NCI-H226 (cell line): Measurements from ENCODE around the gene DNAJB1.
A peak's percentile ranks its signal among the peaks of the same experiment; 100 is the strongest.
"Not testable (repeated sequence)": the region's sequence is repeated elsewhere in the genome, so short reads cannot be mapped to it uniquely, and the experiment has no call there.

Experiments
- DNase-seq: peaks from one replicate; pipeline ENCODE4 v3.0.0-alpha.2; 2015

The DNAJB1 gene

DNA sequence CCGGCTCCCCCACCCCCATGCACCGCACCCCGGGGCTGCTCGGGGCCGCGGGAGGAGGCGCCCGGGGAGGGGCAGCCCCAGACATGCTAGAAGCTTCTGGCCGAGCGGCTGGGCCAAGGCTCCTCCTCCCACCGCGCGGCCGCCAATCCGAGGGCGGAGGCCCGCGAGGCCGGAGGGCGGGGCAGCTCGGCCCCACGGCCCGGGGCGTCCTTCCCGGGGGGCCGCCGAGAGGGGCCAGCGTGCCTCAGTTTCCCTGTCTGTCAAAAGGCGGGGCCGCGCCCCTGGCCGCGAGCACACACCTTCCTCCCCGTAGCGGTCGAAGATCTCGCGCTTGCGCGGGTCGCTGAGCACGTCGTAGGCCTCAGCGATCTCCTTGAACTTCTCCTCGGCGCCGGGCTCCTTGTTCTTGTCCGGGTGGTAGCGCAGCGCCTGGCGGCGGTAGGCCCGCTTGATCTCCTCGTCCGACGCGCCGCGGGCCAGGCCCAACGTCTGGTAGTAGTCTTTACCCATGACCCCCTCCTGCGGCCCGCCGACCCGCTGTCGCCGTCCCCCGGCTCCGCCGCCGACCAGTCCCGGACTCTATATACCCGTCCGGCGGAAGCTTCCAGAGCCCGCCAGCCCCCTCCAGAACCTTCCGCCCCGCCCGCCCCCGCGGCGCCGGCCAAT is at the start of gene DNAJB1:
TSS of gene DNAJB1 (minus strand) at position 558 of the 666 bp plus-strand sequence. CDS start at position 510, 48 bp downstream.
- DNase-seq = peak; percentile 85

DNA sequence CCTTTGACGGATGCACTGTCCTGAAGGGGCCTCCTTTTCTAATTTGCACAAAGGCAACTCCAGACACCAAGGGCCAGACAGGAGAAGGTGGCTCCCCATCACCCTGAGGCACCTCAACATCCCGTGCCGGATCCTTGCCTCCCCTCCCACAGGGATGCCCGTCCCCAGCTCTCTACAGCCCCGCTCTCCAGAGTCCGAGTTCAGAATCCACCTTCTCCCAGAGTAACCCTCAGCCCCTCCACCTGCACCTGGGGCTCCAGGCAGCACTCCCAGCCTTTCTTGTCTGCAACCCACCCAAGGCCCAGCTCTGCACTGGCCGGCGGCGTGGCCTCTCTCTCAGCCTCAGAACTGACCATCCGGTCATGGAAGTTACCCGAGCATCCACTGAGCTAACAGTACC is 48.9 kb upstream of the DNAJB1 start:
- no peak for DNase-seq

DNA sequence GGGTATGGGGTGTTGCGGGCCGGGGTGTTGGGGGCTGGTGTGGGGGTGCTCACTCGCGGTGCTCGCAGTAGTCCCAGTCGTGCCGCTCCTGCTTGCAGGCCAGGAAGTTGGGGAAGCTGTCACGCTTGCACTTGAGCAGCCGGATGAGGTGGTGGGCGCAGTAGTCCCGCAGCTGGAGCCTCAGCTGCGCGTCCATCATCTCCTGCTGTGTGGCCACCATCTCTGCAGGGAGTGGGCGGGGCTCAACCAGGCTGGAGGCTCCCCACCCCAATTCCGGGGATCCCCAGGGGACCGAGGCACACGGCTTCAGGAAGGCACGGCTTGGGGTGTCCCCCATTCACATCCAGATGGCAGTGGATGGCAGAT is 48.5 kb upstream of the DNAJB1 start:
- DNase-seq = no peak

DNA sequence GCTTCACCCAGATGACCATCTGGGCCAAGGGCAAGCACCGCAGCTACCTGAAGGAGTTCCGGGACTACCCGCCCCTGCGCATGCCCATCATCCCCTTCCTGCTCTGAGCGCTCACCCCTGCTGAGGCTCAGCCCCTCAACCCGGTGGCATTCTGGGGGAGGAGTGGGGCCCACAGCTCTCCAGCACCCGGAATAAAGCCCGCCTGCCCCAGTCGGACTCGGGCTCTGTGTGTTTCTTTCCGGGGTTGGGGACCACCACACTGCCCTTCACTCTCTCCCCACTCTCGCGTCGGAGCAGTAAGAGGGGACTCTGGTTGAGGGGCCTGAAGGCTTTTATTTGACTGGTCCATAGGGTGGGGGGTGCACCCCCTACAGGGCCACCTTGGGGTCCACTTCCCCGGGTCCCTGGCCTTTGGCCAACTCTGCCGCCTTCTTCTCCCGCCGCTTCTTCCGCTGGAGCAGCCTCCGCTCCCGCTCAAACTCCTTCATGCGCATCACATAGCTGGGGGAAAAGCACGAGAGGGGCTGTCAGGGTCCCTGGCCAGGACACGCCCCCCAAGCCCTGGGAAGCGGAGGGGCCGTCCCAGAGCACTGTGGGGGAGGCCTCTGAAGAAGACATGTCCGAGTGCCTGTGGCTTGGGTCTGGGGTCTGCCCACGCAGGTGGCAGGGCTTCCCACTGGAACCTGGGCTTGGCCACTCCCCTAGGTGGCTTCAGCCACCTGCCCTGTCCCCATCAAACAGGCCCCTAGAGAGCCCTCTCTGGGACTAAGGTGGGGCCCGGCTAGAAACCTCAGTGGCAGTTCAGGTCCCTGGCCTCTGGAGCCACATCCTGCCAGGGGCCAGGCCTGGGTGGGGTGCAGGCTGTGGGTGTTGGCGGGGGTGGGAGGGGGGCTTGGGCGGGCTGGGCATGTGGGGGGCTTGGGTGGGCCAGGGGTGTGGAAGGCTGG is 47.8 kb upstream of the DNAJB1 start:
- no peak for DNase-seq

DNA sequence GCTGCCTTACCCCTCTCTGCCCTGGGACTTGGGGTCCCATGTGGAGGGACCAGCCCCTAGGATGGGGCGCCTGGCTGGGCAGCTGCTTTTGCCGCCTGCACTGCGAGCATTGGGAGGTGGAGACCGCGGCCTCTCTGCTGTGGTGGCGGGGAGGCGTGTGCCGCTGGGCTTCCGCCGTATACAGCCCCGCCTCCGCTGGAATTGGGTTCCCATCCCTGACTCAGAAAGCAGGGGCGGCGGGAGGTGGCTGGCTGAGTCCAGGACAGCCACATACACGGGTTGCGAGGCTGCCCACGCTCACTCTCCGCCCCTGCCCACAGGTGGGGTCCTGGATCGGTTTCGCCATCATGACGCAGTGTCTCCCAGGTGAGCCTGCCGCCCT is 47.1 kb upstream of the DNAJB1 start:
- no peak for DNase-seq

DNA sequence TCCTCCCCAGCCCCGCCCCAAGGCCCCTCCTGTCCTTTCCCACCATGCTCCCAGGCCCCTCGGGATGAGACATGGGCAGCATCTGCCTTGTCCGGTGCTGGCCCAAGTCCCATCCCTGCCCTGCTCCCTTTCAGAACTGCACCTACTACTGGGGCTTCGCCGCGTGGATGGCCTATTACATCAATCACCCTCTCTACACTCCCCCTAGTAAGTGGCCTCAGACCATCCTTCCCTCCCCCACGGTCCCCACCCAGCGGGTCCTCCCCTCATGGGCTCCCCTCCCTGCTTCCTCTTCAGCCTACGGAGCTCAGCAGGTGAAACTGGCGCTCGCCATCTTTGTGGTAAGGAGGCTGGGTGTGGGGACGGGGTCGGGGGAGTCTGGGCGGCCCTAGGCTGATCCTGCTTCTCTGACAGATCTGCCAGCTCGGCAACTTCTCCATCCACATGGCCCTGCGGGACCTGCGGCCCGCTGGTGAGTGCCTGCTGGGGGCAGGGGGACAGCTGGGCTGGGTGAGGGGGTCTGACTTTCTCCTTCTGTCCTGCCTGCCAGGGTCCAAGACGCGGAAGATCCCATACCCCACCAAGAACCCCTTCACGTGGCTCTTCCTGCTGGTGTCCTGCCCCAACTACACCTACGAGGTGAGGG is 46.6 kb upstream of the DNAJB1 start:
- not testable (repeated sequence) for DNase-seq

DNA sequence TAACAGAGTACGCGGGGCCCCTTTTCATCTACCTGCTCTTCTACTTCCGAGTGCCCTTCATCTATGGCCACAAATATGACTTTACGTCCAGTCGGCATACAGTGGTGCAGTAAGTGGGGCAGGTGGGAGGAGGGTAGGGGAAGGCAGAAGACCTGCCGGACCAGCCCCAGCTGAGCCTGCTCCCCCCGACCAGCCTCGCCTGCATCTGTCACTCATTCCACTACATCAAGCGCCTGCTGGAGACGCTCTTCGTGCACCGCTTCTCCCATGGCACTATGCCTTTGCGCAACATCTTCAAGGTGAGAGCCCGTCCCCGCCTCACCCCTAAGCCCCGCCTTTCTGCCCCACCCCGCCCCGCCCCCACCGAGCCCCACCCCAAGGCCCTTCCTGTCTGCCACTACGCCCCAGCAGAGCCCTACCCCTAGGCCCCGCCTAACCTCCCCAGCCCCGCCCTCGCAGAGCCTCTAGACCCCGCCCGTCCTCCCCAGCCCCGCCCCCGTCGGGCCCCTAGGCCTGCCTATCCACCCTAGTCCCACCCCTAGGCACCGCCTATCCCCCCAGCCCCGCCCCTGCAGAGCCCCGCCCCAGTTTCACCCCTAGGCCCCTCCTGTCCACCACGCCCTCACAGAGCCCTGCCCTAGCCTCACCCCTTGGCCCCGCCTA is 45.9 kb upstream of the DNAJB1 start:
- DNase-seq = no peak

DNA sequence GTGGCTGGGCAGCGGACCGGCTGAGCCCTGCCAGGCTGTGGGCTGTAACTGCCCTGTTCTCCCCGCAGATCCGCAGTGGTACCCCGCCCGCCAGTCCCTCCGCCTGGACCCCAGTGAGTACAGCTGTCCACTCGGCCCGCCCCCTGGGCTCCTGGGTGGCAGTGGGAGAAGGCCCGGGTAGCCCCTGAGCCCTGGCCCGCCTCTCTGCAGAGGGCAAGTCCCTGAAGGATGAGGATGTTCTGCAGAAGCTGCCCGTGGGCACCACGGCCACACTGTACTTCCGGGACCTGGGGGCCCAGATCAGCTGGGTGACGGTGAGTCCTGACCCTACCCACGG is 45.4 kb upstream of the DNAJB1 start:
- no peak for DNase-seq

DNA sequence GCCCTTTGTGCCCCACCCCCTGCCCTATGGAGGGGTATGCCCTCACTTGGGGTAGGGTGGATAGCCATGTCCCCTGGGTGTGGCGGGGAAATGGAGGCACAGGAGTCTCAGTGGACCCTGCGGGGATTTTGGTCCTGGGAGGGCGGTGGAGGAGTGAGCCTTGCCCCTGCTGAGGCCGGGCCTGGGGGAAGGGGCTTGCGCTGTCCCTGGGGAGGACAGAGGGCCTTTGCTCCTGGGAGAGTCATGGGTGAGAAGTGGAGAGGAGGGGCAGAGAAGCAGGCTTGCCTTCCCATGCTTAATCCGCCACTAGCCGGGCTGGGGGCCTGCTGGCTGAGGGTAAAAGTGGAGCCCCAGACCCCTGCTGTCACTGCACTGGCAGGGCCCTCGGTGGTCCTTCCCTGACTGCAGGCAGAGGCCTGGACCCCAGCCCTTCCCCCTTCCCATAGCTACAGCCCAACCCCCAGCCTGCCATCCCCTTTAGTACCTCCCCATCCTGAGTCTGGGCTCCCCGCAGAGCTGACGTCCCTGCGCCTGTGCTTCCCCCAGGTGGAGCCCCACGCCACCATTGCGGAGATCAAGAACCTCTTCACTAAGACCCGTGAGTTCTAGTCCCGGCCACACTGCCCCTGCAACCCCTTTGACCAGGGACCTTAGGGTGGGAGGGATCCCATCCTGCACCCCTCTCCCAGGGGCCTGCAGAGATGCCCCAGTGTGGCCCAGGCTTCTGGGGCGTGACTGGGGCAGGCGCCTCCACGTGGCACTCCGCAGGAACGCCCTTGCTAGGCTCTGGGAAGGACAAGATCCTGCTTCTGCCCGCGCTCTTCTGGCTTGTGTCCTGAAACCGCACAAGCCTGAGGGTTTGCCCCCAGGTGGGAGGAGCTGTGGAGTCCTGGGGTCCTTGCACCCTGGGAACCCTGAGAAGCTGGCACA is 44.7 kb upstream of the DNAJB1 start:
- DNase-seq = no peak

DNA sequence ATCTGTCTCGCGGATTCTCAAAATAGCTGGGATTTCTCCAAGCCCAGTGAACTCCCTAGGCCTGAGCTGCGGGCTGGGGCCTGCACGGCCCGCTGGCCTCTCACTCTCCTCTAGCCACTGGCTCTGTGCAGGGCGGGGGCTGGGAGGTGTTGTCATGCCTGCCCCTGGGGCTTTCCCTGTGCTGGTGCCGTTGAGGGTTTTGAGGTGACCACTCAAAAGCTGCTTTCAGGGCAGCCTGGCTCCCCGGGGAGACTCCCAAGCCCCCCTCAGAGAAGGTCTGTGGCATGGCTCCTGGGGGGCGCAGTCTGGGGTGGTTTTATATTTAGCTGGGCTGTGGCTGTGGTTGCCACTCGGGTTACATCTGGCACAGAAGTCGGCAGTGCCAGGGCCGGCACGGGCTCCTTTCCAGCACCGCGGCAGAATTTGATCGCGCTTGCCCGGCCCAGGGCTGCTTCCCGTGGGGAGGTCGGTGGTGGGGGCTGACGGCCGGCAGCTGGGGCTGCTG is 43.7 kb upstream of the DNAJB1 start:
- DNase-seq = no peak

DNA sequence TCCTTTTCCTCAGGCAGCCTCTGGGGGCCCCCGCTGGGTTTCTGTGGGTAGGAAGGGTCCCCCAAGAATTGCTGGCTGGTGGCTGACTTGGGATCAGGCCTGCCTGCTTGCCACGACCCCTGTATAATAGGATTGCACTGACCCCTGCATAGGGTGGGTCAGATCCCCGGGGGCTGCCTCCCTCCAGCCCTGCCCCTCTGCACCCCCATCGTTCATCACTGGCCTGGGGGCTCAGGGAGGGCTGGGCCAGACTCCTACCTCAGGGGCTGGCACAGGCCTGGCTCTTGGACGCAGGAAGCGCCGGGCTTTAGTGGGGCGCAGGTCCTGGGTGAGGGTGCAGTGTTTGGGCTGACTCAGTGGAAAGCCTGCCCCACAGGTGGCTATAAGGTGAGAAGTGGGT is 43.1 kb upstream of the DNAJB1 start:
- DNase-seq = no peak

DNA sequence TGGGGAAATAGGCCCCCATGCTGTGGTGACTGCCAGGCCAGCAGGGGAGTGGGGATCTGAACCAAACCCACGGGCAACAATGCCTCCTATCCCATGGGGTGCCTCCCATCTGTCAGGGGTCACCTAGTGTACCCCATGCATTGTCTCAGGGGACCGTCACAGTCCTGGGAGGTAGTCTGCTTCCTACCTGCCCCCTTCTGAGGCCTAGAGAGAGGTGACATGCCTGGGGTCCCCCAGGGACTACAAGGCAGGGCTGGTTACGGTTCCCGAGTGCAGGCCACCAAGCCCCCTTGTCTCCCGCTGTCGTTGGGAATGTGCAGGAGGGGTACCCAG is 42.5 kb upstream of the DNAJB1 start:
- no peak for DNase-seq

DNA sequence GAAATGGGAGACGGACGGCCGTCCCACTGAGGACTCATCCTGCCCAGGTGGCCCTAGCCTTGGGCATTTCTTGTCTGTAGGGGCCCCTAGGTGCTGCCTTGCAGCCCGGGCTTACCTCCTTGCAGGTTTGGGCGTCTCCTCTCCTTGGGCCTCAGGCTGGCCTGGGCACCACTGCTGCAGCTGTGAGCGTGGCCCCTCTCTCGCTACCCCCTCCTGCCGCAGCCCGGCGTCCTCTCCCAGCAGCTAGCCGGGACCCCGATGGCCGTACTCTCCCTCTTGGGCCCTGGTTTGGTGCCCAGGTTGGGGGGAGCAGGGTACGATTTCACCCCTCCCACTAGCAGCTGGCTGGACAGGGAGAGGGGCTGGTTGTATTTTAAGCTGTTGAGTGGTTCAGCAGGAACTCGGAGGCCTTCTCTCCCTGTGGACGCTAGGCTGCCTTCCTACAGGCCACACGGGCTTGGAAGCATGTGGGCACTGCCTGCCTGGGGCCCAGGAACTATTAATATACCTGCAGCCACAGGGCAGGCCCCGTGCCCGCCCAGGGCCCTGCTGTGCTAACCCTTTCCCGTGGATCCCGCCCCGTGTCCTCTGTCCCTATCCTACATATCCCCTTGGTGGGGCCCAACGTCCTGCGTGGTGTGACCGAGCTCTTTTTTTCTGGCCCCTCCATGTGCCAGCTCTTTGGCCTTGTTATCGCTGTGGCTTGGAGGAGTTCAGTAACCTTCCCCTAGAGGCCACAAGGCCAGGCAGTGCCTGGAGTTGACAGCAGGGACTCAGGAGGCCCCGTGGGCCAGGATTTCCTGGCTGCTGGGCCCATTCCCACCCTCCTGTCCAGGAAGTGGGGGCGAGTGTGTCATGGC is 41.9 kb upstream of the DNAJB1 start:
- no peak for DNase-seq

DNA sequence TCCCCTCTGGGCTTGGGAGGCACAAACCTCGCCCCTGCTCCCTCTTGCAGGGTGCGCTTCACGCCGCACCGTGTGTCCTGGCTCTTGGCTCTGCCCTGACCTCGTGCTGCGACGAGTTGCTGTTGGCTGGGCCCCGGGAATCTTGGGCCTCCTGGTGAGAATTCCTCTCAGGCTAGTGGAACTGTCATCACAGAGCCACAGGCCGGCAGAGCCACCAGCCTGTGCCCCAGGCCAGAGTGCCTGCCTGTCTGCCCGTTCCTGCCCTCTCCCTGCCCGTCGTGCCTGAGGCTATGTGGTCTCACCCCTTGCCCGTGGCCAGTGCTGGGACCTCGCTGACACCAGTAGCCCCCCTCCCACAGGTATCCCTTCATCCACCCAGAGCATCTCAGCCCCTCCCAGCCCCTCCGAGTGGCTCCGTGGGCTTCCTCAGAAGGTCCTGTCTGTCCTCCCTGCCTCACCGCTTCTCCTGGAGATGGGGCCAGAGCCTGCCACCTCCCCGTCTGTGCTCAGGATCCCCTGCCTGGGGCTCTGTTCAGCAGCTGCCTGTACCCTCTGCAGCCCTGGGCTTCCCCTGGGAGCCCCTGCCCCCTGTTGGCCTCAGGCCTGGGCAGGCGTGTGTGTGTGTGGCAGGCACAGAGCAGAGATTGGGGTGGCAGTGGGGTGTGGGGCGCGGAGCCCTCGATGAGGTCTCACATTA is 40.3 kb upstream of the DNAJB1 start:
- DNase-seq = no peak

DNA sequence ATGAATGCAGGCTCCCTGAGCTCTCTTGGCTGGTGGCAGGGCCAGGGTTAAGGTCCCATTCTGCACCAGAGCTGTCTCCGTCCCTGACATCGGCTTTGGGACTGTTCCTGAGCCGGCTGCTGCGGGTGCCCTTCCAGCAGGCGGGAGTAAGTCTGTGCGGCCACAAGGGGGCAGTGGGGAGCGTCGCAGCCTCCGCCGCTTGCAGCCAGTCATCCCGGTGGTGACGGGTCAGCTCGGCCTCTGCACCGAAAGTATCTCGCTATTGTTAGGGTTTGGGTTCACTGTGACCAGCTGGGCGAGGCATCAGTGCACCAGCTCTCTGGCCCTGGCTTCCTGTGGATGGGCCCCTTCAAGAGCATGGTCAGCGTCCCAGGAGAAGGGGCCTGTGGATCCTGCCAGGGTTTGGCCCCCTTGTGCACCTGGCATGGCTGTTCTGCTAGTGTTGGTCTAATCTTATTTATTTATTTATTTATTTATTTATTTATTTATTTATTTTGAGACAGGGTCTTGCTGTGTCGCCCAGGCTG is 38.5 kb upstream of the DNAJB1 start:
- peak; percentile 39 for DNase-seq

DNA sequence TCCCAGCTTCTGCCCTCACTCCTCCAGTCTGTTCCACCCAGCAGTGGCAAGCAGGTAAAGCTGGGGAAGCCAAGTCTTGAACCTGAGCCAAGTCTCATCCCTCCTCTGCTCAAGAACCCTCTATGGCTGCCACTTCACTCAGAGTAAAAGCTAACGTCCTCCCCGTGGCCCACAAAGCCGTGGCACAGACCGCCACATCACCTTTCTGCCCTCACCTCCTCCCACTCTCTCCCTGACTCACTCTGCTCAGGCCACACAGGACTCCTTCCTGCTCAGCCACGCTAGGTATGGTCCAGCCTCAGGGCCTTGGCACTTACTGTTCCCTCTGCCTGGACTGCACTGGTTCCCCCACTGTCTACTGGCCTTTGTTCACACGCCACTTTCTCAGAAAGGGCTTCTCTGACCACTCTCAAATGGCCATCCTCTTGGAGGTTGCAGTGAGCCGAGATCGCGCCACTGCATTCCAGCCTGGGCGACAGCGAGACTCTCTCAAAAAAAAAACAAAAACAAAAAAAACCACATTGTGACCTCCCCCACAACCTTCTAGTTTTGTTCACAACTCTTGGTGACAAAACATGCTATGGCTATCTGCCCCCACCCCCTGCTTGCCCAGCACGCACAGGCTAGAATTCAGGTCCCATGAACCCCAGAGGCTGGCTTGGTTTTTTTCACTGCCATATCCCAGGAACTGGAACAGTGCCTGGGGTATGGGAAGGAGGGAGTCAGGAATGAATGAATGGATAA is 37.9 kb upstream of the DNAJB1 start:
- peak; percentile 19 for DNase-seq

DNA sequence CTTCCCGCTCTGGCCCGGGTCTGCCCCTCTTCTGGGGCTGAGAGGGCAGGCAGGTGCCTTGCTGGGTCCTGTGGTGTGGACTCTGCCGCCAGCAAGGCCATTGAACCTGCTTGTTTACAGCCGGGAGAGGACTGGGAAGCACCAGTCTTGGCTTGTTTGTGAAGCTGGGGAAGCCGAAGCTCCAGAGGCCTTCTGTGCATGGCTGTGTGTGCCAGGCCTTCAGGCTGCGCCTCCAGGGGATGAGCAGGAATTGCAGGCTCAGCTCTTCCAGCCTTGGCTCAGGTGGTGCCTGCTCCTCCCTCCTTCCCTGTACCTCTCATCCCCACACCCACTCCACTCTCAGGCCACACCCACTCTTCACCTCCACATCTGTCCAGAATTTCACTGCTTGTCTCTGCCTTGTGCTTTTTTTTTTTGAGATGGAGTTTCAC is 36.2 kb upstream of the DNAJB1 start:
- DNase-seq = no peak

DNA sequence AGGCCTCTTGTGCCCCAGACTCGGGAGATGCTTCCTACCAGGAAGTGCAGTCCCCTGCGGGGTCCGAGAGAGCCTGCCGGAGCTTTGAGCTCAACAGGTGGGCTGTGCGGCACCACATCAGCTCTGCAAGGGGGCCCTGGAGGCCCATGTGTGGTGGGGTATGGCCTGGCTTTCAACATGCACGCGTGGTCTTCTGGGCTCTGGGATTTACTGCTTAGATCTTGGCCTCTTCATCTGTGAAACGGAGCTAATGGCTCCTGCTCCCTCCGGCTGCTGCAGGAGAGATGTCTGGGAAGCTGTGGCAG is 35.7 kb upstream of the DNAJB1 start:
- DNase-seq = no peak

DNA sequence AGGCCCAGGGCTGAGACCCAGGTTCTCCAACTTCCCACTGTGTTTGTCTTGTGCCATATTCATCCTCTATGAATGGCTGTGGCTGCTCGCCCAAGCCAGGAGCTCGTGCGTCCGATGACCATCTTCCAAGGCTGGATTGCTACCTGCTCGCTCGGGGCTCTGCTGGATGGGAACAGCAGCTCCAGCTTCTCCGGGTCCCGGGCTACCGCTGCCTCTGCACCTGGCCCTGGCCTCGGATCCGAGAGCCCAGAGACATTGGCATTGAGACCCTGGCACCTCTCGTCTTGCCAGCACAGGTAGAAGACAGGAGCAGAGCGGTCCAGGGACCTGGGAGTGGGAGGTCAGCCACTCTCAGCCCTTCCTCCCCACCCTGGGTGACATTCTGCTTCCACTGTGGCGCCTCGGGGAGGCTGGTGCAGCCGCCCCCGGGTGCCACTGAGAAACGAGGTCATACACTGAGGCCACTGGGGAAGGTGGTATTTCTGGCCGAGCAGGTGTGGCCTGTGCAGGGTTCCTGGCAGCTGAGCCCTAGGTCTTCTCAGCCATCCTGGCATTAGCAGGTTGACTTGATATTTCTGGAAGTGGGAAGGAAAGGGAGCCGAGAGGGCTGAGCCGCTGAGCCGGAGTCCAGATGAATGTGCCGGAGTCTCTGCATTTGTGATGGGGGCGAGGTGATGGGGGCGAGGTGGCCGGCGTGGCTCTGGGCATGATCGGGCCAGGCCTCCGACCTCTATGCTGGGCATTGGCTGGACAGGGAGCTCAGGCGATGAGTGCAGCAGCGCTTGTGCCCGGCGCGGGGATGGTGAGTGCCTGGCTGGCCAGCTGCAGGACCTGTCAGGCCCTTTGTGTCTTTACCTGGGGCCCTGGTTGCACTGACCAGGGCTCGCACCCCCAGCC is 35.1 kb upstream of the DNAJB1 start:
- no peak for DNase-seq
